ENCODE results near the gene SMG6. TPM values are rescaled to one million over a fixed set of nuclear protein-coding genes. Genes with fewer than 3 reads are reported as not detected.

The SMG6 gene
- total and polyA plus RNA-seq, 2 donors (not counting 3 experiments of a cell fraction or from before 2014, with no cell fraction given) = 40.1 to 42.2 TPM

- dilution Hi-C loops (cut with MboI; ENCODE audit: extremely low pct_ligation_motif_present, low sequenced_read_pairs) = no loop called here
- BruUV-seq (replicated peaks) = no TSS peak
- TF ChIP-seq MYC (IDR thresholded peaks at IDR 0.05; ENCODE audit: low read depth, low read length) (no peak), JUN (IDR thresholded peaks at IDR 0.05; ENCODE audit: borderline replicate concordance, insufficient read depth, insufficient read length, low read depth) (peak; percentile 1)
- CTCF ChIA-PET = interaction anchor here (1.3 kb wide), 1 partner anchor 9 kb away, joined by 5 read pairs; no protein-coding TSS in a partner anchor
- DNase-seq (ENCODE audit: low read depth, low spot score) (no peak), FAIRE-seq (no peak)
- Histone ChIP-seq H3K27me3 (ENCODE audit: control insufficient read depth in 2 of 2, insufficient read depth in 2 of 2, low read length in 2 of 2) (no peaks in the 10 kb centered on the region), H3K27ac (ENCODE audit: insufficient read depth, low read depth, low read length) (no peak overlapping the region), H3K4me2 (ENCODE audit: insufficient read depth, low read length) (no peak overlapping the region), H3K4me1 (ENCODE audit: control insufficient read depth, extremely low read depth, insufficient read depth, low read length) (no peaks in the 10 kb centered on the region), H3K9me3 (replicated peaks; ENCODE audit: control insufficient read depth, insufficient read depth, low read length) (no peaks in the 10 kb centered on the region), H3K9ac (replicated peaks; ENCODE audit: extremely low read depth, insufficient read depth, low read length) (no peak overlapping the region), H3K79me2 (ENCODE audit: control insufficient read depth, insufficient read depth, low read length) (peaks cover 19% of the 10 kb centered on the region), H3K9me1 (replicated peaks; ENCODE audit: control insufficient read depth, extremely low read depth, insufficient read depth, low read length) (no peaks in the 10 kb centered on the region), H2AFZ (ENCODE audit: low read depth, low read length) (no peak overlapping the region), H4K20me1 (replicated peaks; ENCODE audit: control insufficient read depth, extremely low read depth, insufficient read depth, low read length) (no peaks in the 10 kb centered on the region), H3K36me3 (ENCODE audit: control insufficient read depth in 2 of 2, extremely low read depth in 1 of 2, insufficient read depth in 2 of 2, low read length in 2 of 2) (peaks cover 13 to 31% of the 10 kb centered on the region in 2 experiments), H3K4me3 (replicated peaks in 1 of 3; ENCODE audit: insufficient read depth in 1 of 3, low read depth in 1 of 3, low read length in 3 of 3) (no peak overlapping the region)
- intact Hi-C loops (cut with micrococcal nuclease) = no loop called here
- POLR2A ChIA-PET = interaction anchor here (1.0 kb wide), 1 partner anchor 8 kb away, joined by 3 read pairs; the partner anchor contains the start of genes SMG6 and SRR
Observed at GRCh38 chr17:2295575-2295974, 8.0 kb downstream of the SMG6 start.

GRCh38 chr17:2292100-2292499, 11.5 kb downstream of the SMG6 start:
- H3K9me1 ChIP-seq (replicated peaks; ENCODE audit: control insufficient read depth, extremely low read depth, insufficient read depth, low read length) = no peaks in the 10 kb centered on the region
- dilution Hi-C loops (cut with MboI; ENCODE audit: extremely low pct_ligation_motif_present, low sequenced_read_pairs) (no loop called here), intact Hi-C loops (cut with micrococcal nuclease) (no loop called here)
- TF ChIP-seq CTCF (IDR thresholded peaks at IDR 0.05; ENCODE audit: extremely low read depth in 1 of 2, insufficient read depth in 1 of 2, low read depth in 1 of 2, low read length in 2 of 2) (no peak), FOS (IDR thresholded peaks at IDR 0.05; ENCODE audit: borderline replicate concordance, insufficient read depth, low read length) (no peak), MYC (IDR thresholded peaks at IDR 0.05; ENCODE audit: low read depth, low read length) (no peak), GATA2 (IDR thresholded peaks at IDR 0.05; ENCODE audit: insufficient read depth, insufficient read length, low read depth, low read length) (no peak), JUN (IDR thresholded peaks at IDR 0.05; ENCODE audit: borderline replicate concordance, insufficient read depth, insufficient read length, low read depth) (no peak), POLR2AphosphoS5 (IDR thresholded peaks at IDR 0.05; ENCODE audit: insufficient read depth, low read depth, low read length) (no peak), MAX (IDR thresholded peaks at IDR 0.05; ENCODE audit: insufficient read depth, insufficient read length) (no peak), EZH2 (IDR thresholded peaks at IDR 0.05; ENCODE audit: borderline replicate concordance, low read depth, low read length, severe bottlenecking) (no peak), POLR2A (IDR thresholded peaks at IDR 0.05; ENCODE audit: low read depth, low read length) (no peak)
- H3K4me3 ChIP-seq (replicated peaks in 1 of 3; ENCODE audit: insufficient read depth in 1 of 3, low read depth in 1 of 3, low read length in 3 of 3) = no peak overlapping the region
- no peak overlapping the region for H3K27ac ChIP-seq (ENCODE audit: insufficient read depth, low read depth, low read length)
- peaks cover 12% of the 10 kb centered on the region for H3K79me2 ChIP-seq (ENCODE audit: control insufficient read depth, insufficient read depth, low read length)
- H3K9me3 ChIP-seq (replicated peaks; ENCODE audit: control insufficient read depth, insufficient read depth, low read length) = no peaks in the 10 kb centered on the region
- no peak for DNase-seq (ENCODE audit: low read depth, low spot score)
- FAIRE-seq = no peak
- CTCF ChIA-PET = interaction anchor here (0.9 kb wide), 1 partner anchor 124 kb away, joined by 3 read pairs; no protein-coding TSS in a partner anchor
- peaks cover 17 to 27% of the 10 kb centered on the region in 2 experiments for H3K36me3 ChIP-seq (ENCODE audit: control insufficient read depth in 2 of 2, extremely low read depth in 1 of 2, insufficient read depth in 2 of 2, low read length in 2 of 2)
- H2AFZ ChIP-seq (ENCODE audit: low read depth, low read length) = no peak overlapping the region
- no peak overlapping the region for H3K4me2 ChIP-seq (ENCODE audit: insufficient read depth, low read length)
- H3K27me3 ChIP-seq (ENCODE audit: control insufficient read depth in 2 of 2, insufficient read depth in 2 of 2, low read length in 2 of 2) = no peaks in the 10 kb centered on the region
- no peaks in the 10 kb centered on the region for H3K4me1 ChIP-seq (ENCODE audit: control insufficient read depth, extremely low read depth, insufficient read depth, low read length)
- BruUV-seq (replicated peaks) = no TSS peak
- H3K9ac ChIP-seq (replicated peaks; ENCODE audit: extremely low read depth, insufficient read depth, low read length) = no peak overlapping the region
- H4K20me1 ChIP-seq (replicated peaks; ENCODE audit: control insufficient read depth, extremely low read depth, insufficient read depth, low read length) = no peaks in the 10 kb centered on the region
- POLR2A ChIA-PET = no interaction called here
